Hematopoietic multipotent progenitor cell treated with erythropoietin and hydrocortisone succinate and interleukin-3 and kit ligand, for 6 days (in vitro differentiated cells): ENCODE data around the gene GRM7.

Source experiments
- DNase-seq: peaks from one replicate; pipeline ENCODE4 v3.0.0-alpha.2; 2015

Gene GRM7

DNA sequence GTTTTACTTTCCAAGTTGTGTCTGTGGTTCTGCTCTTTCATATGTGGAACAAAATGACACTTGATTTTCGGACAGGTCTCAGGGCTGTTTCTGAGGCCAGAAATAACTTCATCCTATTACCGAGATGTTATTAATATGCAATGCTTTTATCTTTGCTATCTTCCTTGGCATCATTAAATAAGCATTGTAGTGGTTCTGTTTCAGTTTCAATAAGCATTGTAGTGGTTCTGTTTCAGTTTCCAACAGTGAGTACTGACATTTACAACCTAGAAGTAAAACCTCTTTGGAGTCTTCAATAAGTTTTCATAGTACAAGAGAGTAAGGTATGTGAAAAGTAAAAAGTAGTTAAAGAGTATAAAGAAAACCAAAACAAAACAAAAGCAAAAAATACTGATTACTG, 746.2 kb downstream of the GRM7 start:
- no peak for DNase-seq

DNA sequence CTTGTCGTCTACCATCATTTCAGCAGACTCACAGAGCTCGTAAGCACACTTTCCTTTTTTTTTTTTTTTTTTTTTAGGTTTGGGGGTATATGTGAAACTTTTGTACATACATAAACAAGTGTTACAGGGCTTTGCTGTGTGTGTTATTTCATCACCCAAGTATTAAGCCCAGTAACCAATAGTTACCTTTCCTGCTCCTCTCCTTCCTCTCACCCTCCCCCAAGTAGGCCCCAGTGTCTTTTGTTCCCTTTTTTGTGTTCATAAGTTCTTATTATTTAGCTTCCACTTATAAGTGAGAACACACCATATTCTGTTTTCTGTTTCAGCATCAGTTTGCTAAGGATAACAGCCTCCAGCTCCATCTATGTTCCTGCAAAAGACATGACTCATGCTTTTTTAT, 746.8 kb downstream of the GRM7 start:
- DNase-seq = peak; percentile 36

DNA sequence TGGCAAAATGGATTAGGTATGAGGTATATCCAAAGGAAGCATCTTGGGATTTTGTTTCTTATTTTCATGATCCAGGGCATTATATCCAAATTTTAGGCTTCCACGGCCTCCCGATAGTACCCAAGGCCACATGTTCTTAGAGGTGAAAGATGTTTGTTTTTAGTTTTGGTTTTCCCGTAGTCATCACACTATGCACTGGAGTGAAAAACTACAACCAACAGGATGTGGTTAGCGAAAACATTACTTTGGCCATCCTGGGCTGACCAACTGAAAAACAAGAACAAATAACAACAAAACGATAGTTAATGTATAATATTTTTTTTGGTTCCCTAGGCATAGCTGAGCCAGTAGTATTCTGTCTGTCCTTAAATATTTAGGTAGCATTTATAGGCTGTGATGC, 749.7 kb downstream of the GRM7 start:
- DNase-seq = no peak

DNA sequence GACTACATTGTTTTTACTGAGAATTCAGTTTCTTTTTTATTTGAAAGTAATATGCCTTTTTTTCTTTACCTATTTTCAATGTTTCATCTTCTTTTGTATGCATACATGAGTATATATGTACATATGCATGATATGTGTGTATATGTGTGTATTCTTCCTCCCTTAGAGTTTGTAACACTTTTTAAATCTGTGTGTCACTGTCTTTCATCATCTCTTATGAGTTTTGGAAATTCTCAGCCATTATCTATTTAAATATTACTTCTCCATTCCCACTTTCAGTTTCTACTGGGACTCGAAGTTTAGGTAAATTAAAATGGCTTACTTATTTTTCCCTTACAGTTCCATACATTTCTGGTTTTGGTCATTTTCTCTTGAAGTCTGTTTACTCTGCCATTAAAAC, 754.1 kb downstream of the GRM7 start:
- no peak for DNase-seq

DNA sequence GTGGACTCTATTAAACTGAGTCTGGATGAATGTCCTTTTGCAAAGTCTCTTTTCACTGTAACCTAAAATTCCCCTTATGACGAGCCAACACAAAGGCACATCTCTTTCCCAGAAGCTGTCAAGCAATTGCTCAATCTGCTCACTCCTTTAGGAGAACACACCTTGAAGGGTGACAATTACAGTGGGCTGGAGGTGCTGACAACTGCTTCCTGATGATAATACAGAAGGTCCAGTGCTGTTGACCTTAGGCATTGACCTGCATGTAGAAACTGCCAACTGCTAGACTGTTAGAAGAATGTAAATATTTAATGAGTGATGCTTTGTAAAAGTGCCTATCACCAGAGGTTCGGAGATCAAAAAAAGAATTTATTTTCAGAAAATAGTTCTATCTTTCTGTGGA, 757.7 kb downstream of the GRM7 start:
- DNase-seq = no peak

DNA sequence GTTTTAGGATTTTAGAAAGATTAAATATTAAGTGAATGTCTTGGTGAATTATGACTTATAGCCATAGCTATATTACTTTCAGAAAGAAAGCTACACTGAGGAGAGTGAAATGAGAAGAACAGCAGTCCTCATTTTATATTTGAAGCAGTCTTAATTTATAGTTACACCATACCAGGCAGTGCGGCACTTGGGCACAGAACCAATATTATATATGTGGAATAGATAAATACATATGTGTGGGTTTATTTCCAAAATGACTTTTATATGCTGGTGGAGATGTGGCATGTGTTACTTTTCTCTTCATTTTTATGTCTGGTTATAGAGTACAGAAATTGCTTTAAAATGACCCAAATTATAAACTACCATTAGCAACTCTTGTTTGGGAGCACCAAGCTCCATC, 759.5 kb downstream of the GRM7 start:
- DNase-seq = no peak

DNA sequence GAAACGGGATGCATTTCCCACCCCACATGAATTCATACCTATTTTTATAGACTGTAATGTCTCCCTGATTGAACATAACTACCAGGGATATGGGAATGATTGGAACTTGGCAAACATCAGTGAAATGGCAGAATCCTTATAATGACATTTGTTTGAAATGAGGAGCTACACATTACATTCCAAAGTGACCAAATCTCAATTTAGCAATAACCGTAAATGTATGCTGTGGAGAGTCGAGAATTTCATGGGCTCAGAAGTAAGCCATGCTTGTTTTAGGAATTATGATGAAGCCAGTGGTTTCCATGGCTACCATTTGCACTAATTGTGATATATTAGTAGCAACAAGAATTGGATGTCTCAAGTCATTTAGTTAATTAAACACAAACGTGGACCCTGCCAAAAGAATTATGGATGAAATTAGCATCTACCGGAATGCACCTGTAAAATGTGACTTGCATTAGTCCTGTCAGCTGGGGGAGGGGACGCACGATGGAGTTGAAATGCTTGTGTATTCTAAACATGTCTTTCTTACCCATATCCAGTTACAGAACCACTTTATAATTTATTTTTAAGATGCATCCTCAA, 760.2 kb downstream of the GRM7 start:
- DNase-seq = no peak

DNA sequence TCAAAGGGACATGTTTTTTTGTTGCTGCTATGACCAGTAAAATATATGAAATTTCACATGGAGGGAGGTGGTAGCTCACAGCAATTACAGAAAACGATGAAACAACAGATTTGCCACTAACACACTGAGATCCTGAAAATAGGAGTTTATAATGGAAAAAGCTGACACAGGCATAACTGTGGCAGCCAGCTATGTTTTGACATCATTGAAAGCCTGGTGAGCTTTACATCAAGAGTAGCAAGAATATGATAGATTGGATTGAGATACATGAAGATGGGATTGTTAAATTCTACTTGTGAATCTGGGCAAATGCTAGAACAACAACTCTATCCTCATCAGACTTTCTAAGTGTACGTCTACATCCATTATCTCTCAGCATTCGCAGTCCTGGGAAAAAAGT, 760.7 kb downstream of the GRM7 start:
- no peak for DNase-seq

DNA sequence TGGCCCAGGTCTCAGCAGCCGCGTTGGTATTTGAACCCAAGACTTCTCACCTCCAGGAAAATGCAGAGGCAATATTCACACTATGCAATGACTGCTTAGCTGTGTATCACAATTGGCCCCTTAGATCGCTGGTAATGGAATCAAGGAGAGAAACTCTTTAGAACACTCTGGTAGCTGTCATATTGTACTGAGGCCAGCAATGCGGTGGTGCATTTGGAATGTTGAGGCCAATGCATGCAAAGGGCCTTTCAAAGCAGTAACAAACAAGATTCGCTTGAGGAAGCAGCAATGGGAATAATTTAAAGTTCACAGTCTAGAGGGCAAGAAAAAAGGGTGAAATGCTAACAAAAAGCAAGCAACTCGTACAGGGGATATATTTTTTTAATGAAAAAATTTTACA, 764.1 kb downstream of the GRM7 start:
- no peak for DNase-seq

DNA sequence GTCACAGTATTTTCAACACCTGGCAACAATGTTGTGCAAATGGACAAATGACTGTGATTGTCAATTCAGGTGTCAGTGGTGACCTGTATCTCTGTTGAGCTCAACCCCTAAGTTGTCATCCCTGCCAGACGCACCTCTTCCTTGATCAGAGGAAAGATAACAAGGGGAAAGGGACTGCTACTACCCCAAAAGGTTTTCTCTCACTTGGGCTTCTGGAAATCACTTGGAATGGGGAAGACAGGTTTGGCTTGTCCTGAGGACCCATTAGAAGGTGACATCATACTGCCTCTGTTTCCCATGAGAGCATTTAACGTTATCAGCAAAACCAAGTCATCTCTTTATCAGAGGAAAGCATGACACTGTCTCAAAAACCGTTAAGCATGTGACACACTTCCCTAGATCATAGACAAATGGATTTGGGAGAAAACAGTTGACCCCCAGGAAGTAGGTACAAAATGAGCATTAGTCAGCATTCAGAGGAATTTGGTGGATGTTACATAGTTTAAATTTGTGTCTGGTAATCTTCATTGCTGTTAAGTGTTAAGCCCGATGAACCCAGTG, 769.5 kb downstream of the GRM7 start:
- DNase-seq = peak; percentile 18

DNA sequence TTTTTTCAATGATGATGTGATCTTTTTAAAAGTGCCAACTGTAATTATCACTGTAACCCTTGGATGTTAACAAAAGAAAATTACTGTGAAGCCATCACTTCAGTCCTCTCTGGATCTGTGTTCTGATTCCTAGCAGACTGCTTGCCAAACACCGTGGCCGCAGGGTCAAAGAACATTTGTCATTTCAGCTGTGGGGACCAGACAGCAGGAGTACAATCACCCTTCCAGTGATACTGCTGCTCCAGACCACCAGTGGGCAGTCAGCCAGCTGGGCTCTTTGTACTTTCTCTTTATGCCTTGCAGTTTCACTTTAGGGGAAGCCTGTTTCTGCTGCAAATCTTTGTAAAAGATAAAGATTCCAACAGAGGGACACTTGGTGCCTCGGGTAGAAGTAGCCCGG, 770.0 kb downstream of the GRM7 start:
- DNase-seq = peak; percentile 69

DNA sequence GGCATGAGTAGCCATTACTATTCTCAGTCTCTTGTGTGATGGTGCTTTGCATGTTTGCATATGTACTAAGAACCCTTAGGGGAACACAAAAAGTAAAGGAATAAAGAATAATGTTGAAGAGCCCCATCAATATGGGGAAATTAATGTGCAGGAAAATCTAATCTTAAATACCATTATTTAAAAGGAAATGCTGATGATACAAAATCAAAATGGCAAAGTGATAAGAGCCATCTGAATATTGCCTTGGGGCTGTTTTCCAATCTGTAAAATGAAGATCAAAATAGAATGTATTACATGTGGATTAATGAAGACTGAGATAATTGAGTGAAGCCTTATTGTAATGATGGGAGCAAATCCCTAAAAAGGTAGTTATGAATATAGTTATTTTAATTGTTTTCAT, 771.4 kb downstream of the GRM7 start:
- no peak for DNase-seq

DNA sequence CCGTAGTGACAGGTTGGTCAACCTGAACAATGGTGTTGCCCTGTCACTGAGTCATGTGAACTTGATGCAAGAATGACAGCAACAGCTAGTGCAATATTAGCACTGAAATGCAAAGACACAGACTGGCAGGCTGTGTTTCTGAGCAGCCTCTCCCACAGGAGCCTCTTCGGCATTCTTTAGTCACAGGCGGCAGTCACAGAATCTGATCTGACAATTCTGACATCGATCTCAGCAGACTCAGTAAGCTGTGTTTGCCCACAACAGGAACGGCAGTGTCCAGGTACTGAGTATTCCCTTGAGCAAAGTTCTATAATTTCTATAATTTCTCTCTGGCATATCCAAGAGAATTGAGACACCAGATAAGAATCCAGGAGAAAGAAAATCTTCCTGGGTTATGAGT, 776.8 kb downstream of the GRM7 start:
- DNase-seq = no peak

DNA sequence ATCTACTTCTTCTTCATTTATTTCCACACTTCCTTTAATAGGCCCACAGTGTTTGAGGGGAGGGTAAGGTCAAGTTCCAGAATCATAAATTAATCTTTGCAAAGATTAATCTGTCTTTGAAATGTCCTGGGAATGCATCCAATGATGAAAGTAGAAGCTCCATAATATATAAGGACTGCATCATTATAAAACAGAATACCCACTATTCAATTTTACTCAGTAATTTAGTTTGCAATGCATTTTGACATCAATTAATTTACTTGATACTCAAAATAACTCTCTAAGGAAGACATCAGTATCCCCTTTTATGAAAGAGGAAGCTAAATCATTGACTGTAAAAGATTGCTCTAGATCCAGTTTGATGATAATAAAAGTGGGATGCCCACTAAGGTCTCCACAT, 777.2 kb downstream of the GRM7 start:
- no peak for DNase-seq

DNA sequence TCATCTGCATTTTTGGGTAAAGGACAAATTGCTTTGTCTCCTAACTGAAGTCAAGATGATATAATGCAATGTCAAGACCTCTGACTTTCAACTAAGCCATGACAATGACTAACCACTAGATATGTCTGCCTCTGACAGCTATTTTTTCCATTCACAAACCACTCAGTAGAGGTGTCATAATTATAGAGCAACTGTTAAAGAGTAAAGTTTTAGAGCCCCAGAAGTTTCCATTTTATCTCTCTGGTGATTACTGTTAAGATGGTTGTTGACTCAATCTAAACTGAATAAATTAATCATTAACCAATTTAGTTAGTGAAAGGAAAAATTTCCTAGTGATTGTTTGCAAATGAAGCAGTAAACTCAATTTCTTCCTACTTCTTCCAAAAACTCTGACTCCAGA, 779.9 kb downstream of the GRM7 start:
- DNase-seq = no peak

DNA sequence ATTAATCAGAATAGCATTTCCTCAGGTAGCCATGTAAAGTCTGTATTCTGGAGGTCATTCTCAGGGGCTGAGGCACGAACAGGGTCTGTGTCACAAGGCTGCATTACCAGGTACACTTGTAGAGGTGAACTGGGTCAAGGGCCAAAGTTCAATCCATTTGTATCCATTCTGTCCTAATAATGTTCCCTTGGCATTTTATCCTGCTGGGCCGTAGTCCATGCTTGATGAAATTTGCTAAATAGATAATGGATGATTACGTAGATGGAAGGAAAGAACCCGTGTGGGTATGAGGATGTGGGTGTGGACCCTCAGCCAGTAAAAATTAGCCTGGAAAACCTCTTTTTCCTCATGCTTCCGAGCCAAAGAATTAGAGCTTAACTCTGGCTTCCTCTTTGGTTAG, 785.9 kb downstream of the GRM7 start:
- DNase-seq = no peak

DNA sequence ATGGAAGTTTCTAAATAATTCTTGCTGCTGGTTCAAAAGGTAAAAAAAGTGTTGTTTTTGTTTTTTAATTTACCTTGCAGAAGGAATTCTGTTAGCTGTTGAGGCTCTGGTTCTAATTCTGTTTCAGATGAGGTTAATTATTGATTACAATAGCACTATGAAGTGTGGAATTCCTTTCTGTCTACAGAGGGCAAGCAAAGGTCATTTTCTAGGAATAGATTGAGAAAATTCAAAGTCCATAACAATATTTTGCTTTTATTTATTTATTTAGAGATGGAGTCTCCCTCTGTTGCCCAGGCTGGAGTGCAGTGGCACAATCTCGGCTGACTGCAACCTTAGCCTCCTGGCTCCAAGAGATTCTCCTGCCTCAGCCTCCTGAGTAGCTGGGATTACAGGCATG, 789.6 kb downstream of the GRM7 start:
- DNase-seq = no peak

DNA sequence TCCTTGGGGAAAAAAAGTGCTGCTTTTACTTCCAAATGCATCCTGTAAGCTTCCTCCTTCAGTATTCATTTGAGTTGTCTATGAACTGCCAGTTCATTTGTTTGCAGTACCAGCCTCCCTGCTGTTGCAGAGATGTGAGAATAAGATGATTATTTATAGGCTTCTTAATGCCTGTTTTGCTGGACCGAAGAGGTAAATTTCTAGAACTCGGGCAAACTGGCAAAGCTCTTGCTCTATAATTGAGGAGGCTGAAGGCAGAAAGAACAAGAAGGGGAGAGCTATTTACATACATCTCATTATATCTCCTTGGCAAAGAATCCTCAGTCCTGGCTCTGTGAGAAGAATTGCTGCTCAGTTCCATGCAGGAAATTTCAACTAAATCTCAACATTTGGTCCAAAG, 790.4 kb downstream of the GRM7 start:
- no peak for DNase-seq

DNA sequence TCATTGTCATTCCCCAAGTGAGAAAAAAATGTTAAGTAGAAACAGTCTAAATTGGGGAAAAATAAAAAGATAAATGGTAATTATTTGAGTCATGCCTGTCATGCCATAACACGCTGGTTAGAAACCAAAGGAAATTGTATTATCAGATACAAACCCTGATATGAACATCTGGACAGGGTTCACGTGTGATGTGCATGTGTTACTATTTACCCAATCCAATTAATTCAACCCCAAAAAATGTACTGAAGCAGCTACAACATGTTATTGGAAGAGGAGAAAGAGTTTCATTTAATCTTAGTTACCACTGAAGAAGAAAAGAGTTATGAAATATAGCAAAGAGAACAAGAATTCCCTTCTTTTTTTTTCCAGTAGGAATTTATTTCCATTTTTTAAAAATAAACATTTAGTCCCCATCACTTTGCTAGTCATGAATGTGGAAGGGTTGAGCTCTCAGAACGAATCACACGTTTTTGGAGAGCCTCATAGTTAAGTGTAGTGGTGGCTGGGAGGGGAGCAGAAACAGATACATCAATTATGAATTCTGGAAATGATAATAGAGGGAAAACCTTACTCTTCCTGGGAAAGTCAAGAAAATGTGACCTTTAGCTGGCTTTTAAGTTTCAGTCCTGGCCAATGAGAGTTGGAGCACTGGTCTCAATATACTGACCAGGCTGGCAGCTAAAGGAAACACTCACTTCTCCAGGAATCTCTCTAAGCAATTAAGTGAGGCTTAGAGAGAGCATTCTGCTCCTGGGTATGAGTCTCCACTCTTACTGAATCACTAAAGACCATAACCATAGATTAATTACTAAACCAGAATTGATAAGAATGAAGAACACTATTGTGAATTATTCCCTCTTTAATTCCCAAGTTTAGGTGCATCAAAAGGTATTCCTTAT, 796.5 kb downstream of the GRM7 start:
- no peak for DNase-seq

DNA sequence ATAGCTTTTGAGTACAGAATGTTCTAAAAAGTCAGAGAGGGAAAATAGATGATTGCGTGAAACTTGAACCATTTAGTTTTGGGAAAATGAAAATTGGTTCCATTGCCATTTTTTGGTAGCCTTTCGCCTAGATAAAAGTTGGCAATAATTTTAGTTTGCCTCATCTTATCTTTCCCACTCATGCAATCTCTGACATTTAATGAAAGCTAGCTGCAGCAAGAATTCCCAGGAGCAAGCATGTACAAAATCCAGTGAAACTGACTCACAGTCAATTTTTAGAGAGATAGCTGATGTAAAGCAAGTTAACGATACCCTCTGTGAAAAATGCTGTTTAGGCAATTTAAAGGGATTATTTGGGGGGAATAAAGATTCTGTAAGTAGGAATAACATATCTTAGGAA, 797.4 kb downstream of the GRM7 start:
- no peak for DNase-seq

DNA sequence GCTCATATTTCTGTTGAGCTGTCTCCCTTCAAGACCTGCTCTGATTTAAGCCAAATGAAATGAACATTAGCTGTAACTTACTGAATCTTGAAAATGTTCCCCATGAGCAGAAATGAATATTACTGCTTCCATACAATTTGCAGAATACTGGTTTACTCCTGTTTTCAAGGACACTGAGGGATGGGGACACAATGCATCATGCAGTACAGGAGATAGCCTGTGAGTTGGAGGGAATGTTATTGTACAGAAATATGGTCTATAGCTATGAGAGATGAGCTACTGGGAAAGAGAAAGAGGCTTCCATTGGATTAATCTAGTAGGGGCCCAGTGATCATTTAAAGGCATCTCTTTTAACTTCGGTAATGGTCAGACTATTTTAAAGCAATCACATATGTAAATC, 798.2 kb downstream of the GRM7 start:
- DNase-seq = no peak

DNA sequence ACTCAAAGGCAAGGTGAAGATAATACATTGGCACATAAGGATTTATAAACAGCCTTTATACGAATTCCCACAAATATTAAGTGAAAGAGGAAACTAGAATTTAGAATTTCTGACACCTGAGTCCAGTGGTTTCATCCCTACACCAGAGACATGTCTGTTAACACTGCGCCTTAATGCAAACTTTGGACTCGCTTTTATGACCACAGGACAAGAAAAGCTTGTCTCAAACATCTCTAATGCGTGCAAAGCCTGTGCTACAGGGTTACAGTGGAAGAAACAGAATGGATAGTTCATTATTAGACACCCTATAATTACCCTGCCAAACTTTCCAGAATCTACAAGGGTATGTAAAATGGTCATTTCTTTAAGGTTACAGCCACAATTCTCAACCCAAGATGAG, 802.9 kb downstream of the GRM7 start:
- DNase-seq = no peak

DNA sequence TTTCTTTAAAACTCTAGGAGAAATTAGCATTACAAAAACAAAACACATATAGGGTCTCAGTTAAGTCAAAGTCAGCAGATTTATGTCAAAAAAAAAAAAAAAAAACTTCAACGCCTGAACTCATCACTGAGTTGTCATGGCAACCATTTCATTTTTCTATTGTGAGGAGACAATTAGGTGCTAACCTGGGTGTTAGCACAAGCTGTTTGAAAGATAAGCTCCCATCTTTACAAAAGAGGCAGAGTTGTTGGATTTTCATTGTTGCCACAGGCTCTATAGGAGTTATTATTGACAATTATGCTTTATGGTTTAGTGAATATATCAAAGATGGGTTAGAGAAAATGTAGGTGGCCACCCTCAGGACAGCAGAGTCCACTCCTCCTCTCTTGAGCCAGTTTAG, 806.9 kb downstream of the GRM7 start:
- no peak for DNase-seq

DNA sequence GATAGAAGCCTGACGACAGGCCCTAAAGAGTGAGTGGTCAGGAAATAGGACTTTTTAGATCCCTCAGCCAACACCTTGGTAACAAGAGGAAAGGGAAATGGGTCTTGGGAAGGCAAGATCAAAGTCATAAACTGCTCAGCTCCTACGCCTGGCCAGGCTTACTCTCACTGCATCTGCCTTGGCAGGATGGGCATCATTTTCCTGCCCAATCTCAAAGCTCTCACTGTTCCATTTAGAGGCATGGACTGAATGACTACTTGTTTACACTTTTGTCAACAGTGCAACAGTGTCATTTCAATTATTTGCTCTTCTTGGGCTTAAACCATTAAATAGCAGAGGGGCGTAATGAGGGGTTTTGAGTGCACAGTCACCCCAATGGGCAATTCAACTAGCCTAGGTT, 808.7 kb downstream of the GRM7 start:
- DNase-seq = no peak

DNA sequence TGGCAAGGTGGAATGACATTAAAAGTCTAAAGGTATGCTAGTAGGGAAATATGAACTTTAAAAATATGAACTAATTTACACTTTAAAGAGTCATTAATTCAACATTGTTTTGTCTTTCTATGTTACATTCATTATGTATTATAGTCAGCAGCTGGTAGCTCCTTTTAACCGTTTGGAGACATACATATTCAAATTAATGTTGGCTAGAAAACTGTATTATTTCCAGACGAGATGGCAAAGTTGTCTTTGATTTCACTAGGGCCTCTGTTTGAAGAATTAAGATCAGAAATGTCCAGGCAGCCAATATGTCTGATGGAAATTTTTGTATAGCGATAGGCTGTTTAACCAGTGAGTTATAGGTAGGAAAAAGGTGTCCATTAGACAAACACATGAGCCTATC, 817.6 kb downstream of the GRM7 start:
- no peak for DNase-seq
